ENCODE measurements around the gene SULT4A1. TPM values are rescaled to one million over a fixed set of nuclear protein-coding genes. Genes with fewer than 3 reads are reported as not detected.

SULT4A1 gene
- total and polyA plus RNA-seq, 2 experiments from 2014 or later = 1.1 to 2.8 TPM

DNA sequence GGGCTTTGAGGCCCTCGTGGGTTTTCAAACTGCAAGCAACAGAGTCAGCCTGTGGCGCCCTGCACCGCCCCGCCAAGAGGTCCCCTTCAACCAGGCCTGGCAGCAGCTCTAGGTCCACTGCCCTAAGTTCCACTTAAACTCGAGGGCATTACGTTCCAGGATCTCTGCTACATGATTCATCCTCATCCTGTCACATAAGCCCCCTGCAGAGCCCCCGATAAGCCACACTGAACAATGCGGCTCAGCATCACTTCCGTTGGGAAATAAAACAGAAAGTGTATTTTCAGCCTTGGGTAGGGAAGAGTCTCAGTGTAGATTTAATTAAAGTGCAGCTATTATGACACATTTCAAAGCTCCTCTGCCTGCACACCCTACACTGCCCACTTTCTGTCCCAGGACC, 24.6 kb downstream of the SULT4A1 start:
- WGBS (ENCODE audit: low lambda C conversion rate, missing lambda C conversion rate) = 80% methylated on average over 9 of the region's 9 CpGs
- H3K4me3 ChIP-seq = no peak overlapping the region
- no peak overlapping the region for H3K4me2 ChIP-seq
- no peaks in the 10 kb centered on the region for H3K4me1 ChIP-seq (ENCODE audit: insufficient read depth)
- no peaks in the 10 kb centered on the region for H3K9me2 ChIP-seq (replicated peaks; ENCODE audit: insufficient read depth)
- TF ChIP-seq EZH2phosphoT487 (IDR thresholded peaks at IDR 0.05; ENCODE audit: low read depth, severe bottlenecking, unreplicated experiment) (no peak), CTCF (IDR thresholded peaks at IDR 0.05; ENCODE audit: poor library complexity) (no peak), EZH2 (IDR thresholded peaks at IDR 0.05; ENCODE audit: borderline replicate concordance) (no peak)
- H2AFZ ChIP-seq = no peak overlapping the region
- DNase-seq (ENCODE audit: low spot score) = no peak
- no peaks in the 10 kb centered on the region for H3K9me3 ChIP-seq (ENCODE audit: low read depth)
- H3K27me3 ChIP-seq = no peaks in the 10 kb centered on the region
- no peaks in the 10 kb centered on the region for H3K79me2 ChIP-seq
- no peaks in the 10 kb centered on the region for H4K20me1 ChIP-seq (ENCODE audit: insufficient read depth, poor library complexity, severe bottlenecking)
- H3K36me3 ChIP-seq (replicated peaks; ENCODE audit: insufficient read depth, low read depth) = no peaks in the 10 kb centered on the region
- no peak overlapping the region for H3K27ac ChIP-seq

DNA sequence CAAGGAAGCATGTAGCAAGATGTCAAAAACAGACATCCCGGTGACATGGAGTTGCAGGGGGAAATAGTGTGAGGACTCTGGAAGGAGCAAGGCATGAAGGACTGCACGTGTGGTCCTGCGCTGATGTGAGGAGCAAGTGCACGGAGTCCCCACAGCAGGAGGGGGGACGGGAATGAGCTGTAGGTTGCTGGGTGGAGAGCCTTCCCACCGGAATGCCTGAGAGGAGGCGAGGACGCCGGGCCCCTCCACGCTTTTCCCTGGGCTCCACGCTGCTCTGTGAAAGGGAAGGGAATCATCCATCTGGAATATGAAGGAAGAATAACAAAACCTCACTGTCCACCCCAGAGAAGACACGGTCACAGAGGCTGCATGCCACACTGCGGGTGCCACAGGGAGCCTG, 26.6 kb downstream of the SULT4A1 start:
- H3K9me2 ChIP-seq (replicated peaks; ENCODE audit: insufficient read depth) = no peaks in the 10 kb centered on the region
- H3K4me1 ChIP-seq (ENCODE audit: insufficient read depth) = no peaks in the 10 kb centered on the region
- H3K27ac ChIP-seq = no peak overlapping the region
- 92% methylated on average over 13 of the region's 13 CpGs for WGBS (ENCODE audit: low lambda C conversion rate, missing lambda C conversion rate)
- H3K9me3 ChIP-seq (ENCODE audit: low read depth) = no peaks in the 10 kb centered on the region
- H2AFZ ChIP-seq = no peak overlapping the region
- TF ChIP-seq CTCF (IDR thresholded peaks at IDR 0.05; ENCODE audit: poor library complexity) = no peak
- no peak for TF ChIP-seq EZH2 (IDR thresholded peaks at IDR 0.05; ENCODE audit: borderline replicate concordance)
- TF ChIP-seq EZH2phosphoT487 (IDR thresholded peaks at IDR 0.05; ENCODE audit: low read depth, severe bottlenecking, unreplicated experiment) = no peak
- DNase-seq (ENCODE audit: low spot score) = no peak
- no peak overlapping the region for H3K4me3 ChIP-seq
- no peak overlapping the region for H3K4me2 ChIP-seq
- no peaks in the 10 kb centered on the region for H3K27me3 ChIP-seq
- H4K20me1 ChIP-seq (ENCODE audit: insufficient read depth, poor library complexity, severe bottlenecking) = no peaks in the 10 kb centered on the region
- no peaks in the 10 kb centered on the region for H3K79me2 ChIP-seq
- H3K36me3 ChIP-seq (replicated peaks; ENCODE audit: insufficient read depth, low read depth) = no peaks in the 10 kb centered on the region

DNA sequence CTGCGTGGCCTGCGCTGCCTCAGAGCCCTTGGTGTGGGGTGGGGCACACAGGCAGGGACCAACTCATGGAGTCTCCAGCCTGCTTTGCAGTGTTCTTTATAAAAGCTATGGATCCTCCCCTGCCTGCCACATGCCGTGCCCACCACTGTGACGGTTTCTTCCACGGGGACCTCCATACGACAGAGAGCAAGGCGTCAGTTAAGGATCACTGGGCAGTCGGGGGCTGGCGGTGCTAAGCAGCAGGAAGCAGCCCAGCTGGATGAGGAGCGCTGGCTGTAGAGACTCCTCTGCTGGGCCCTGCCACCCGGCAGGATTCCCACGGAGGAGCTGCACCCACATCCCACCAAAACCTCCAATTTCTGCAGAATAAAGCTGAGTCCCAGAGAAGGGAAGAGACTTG, 27.1 kb downstream of the SULT4A1 start:
- Histone ChIP-seq H4K20me1 (ENCODE audit: insufficient read depth, poor library complexity, severe bottlenecking) (no peaks in the 10 kb centered on the region), H3K9me2 (replicated peaks; ENCODE audit: insufficient read depth) (no peaks in the 10 kb centered on the region), H3K4me2 (no peak overlapping the region), H3K4me1 (ENCODE audit: insufficient read depth) (no peaks in the 10 kb centered on the region), H2AFZ (no peak overlapping the region), H3K4me3 (no peak overlapping the region), H3K9me3 (ENCODE audit: low read depth) (no peaks in the 10 kb centered on the region), H3K27me3 (no peaks in the 10 kb centered on the region), H3K27ac (no peak overlapping the region), H3K36me3 (replicated peaks; ENCODE audit: insufficient read depth, low read depth) (no peaks in the 10 kb centered on the region), H3K79me2 (no peaks in the 10 kb centered on the region)
- no peak for DNase-seq (ENCODE audit: low spot score)
- no peak for TF ChIP-seq EZH2 (IDR thresholded peaks at IDR 0.05; ENCODE audit: borderline replicate concordance)
- no peak for TF ChIP-seq EZH2phosphoT487 (IDR thresholded peaks at IDR 0.05; ENCODE audit: low read depth, severe bottlenecking, unreplicated experiment)
- no peak for TF ChIP-seq CTCF (IDR thresholded peaks at IDR 0.05; ENCODE audit: poor library complexity)
- WGBS (ENCODE audit: low lambda C conversion rate, missing lambda C conversion rate) = 91% methylated on average over 12 of the region's 12 CpGs

Data from hepatocyte (in vitro differentiated cells).